HG02938 (cell line): ENCODE results near the gene C11orf42.
"Not testable (repeated sequence)": the region's sequence is repeated elsewhere in the genome, so short reads cannot be mapped to it uniquely, and the experiment has no call there.

Experiments
- ATAC-seq: cut with Tn5 transposase; IDR thresholded peaks from one replicate; pipeline ENCODE4 v1.9.1; 2021; ENCODE audit warnings: mild to moderate bottlenecking, moderate library complexity; ENCODE audit not compliant: unreplicated experiment

C11orf42 gene

DNA sequence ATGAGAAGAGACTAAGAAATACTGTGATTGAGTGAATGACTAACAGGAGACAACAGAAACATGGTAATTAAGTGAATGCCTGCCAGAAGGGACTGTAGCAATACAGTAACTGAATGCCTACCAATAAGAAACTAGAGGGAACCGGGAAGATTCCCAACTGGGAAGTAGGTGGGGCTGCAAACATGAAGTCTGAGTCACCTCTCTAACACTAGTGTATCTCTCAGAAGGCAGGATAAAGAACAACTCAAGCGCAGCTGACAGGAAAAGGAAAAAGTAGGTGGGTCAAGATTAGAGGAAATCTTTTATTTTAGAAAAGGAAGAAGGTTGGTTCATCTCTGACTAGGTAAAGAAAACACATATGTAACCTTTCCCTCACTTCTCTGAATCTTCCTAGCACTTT is 14.0 kb downstream of the C11orf42 start:
- ATAC-seq: no peak

- ATAC-seq: no peak
Observed at GRCh38 chr11:6223854-6224253, 18.5 kb downstream of the C11orf42 start.

DNA sequence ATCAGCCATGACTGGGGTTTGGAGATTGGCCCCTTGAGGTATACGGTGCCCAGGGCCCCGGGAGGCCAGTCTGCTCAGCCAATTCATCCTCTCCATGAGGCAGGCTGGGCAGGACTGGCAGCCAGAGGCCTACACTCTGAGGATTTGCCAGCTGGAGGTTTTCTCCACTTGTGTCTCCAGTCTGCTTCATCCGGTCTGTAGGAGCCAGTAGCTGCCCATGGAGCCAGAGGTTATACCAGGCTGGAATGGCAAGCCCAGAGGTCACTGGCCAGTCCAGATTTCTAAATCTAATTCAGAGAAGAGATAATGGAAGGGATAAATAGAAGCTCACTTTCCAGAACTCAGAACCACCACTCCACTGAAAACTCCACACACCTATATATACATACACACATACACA is 19.1 kb downstream of the C11orf42 start:
- ATAC-seq: no peak

DNA sequence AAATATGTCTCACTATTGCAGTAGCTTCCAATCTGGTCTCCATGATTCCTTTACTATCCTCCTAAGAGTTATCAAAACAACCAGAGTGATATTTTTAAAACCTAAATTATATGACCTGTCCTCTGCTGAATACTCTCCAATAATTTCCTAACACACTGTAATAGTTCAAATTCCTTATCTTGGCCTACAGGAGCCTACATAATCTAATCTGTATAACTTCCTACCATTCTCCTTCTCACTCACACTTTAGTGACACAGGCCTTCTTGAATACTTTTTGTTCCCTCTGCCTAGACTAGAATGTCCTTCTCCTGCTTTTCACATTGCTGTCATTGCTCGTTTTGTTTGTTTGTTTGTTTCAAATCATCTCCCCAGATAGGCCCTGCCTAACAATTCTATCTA is 19.7 kb downstream of the C11orf42 start:
- no peak for ATAC-seq

- no peak for ATAC-seq
Observed at GRCh38 chr11:6225896-6226295, 20.5 kb downstream of the C11orf42 start.

GRCh38 chr11:6228520-6228919 is 23.2 kb downstream of the C11orf42 start:
- ATAC-seq: no peak

DNA sequence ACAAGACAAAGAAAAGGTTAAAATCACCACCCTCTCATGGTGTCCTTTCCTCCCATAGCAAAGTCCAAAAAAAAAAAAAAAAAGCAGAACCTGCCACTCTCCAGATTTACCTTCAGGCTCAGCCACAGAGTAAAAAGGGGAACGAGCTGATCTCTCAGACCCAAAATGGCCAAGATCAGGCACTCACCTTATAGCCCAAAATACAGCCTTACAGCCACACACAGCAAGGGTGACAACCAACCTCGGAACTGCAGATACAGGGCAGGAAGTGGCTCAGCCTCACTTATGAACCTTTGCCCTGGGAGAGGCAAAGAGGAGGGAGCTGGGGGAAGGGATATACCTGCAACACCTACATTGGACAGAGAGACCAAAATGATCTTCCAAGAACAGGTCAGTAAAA is 24.6 kb downstream of the C11orf42 start:
- ATAC-seq: no peak

DNA sequence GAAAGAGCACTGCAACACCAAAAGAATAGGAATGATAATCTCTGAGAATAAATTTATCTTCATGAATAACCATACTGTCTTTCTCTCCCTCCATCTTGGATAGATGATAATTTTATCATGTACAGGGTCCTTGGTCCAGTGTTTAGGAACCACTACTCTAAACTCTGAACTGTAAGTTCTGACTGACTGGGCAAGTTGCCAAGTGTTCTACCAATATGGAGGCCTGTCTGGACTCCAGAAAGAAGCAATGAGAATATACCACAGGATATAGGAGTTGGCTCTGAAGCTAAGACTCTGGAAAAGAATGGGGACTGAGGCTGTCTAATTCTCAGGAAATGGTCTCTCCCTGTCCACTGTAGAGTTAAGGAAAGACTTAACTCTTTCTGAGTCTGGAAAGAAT is 27.5 kb downstream of the C11orf42 start:
- ATAC-seq: no peak

DNA sequence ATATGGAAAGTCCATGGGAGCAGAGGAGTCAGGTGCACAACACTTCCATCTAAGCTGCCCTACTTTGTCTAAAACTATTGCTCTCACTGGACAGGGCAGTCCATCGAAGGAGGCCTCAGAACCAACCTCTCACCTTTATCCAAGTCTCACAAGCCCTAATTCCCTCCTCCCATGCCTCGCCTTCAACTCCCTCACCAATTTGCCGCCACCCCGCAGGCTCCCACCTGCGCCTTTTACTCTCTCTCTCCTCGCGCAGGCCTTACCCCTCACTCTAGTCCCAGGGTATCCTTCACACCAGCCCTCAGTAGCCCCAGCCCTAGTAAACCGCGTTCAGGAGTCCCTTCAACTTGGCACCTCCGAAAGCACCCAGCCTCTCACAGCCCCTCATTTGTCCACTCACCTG is 28.6 kb downstream of the C11orf42 start:
- ATAC-seq: peak; percentile 0

DNA sequence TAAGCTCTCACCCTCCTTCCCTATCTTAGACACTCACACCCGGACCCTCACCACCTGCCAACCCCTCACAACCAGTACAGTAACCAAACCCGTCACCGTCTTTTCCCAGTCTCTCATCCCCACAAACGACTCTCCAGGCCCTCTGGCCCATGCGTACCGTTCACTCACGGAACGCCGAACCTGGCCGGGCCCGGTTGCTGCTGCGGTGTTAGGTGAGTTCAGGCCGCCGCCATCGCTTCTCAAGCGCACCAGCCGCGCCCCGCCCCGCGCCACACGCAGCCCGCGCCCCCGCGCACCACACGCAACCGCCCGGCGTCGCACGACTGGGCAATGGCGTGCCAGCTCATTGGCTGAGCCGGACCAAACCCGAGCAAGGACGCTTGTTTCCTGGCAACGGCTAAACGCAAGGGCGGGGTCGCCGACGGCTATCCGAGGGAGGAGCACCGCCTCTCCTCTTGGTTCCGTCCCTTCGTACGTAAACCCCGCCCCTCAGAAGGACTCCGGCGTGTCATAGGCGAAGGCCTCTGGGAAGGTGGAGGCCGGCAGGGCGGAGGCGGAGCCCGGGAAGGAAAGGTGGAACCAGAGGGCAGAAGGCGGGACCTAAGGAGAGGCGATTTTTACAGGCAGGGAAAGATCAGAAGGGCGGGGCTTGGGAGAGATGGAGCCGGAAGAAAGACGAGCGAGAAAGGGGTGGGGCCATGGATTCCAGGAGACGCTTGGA is 29.2 kb downstream of the C11orf42 start, which contains the start of gene FHIP1B:
Gene FHIP1B, minus strand, starts transcription at position 250 of the 721 bp plus-strand sequence. CDS start 10,120 bp downstream, outside the sequence.
- peak; percentile 93 for ATAC-seq

GRCh38 chr11:6237266-6237665 is 31.9 kb downstream of the C11orf42 start:
- ATAC-seq: no peak

- no peak for ATAC-seq
Observed at GRCh38 chr11:6237761-6238302, 32.5 kb downstream of the C11orf42 start.

GRCh38 chr11:6238902-6239301 is 33.5 kb downstream of the C11orf42 start, which contains the start of gene CNGA4:
CNGA4 (plus strand) TSS chr11:6239089; CDS start chr11:6239207, 118 bp downstream.
- no peak for ATAC-seq

DNA sequence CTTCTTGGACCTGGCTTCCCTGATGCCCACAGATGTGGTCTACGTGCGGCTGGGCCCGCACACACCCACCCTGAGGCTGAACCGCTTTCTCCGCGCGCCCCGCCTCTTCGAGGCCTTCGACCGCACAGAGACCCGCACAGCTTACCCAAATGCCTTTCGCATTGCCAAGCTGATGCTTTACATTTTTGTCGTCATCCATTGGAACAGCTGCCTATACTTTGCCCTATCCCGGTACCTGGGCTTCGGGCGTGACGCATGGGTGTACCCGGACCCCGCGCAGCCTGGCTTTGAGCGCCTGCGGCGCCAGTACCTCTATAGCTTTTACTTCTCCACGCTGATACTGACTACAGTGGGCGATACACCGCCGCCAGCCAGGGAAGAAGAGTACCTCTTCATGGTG is 34.8 kb downstream of the C11orf42 start:
- ATAC-seq: no peak

GRCh38 chr11:6240781-6241180 is 35.4 kb downstream of the C11orf42 start:
- no peak for ATAC-seq

GRCh38 chr11:6241316-6241715 is 36.0 kb downstream of the C11orf42 start:
- ATAC-seq: no peak

DNA sequence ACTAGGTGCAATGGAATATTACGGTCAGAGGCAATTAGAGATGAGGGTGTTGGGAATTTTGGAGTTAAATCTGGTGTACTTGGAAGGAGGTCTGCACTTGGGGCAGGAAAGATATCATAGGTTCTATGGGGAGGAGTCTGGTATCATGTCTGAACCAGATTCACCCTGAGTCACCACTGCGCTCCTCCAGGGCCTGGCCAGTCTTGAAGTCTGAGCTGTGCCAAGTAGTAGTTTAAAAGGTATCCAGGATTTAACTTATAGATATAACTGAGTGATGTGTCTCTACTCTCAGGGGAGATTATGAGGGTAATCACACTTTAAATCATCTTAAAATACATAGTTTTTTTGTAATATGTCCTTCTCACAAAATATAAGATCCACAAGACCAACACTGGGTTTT is 40.2 kb downstream of the C11orf42 start:
- no peak for ATAC-seq

DNA sequence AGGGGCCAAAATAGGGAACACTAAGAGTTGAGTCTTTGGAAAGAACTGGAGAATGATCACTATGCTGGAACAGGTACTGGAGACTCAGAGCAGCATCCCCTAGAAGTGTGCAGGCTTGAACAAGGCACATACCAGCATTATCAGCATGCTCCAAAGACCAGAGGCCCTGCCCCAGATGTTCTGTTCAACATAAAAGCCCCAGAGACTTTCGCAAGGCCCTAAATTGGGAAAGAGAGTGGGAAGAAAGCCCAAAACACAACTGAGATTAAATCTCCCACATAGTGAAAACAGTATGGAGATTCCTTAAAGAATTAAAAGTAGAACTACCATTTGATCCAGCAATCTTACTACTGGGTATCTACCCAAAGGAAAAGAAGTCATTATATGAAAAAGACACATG is 42.9 kb downstream of the C11orf42 start:
- no peak for ATAC-seq

DNA sequence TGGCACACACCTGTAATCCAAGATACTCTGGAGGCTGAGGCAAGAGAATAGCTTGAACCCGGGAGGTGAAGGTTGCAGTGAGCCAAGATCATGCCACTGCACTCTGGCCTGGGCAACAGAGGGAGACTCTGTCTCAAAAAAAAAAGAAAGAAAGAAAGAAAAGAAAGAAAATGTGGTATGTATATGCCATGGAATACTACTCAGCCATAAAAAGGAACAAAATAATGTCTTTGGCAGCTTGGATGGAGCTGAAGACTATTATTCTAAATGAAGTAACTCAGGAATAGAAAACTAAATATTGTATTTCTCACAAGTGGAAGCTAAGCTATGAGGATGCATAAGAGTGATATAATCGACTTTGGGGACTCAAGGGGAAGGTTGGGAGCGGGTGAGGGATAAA is 43.5 kb downstream of the C11orf42 start:
- ATAC-seq: not testable (repeated sequence)

DNA sequence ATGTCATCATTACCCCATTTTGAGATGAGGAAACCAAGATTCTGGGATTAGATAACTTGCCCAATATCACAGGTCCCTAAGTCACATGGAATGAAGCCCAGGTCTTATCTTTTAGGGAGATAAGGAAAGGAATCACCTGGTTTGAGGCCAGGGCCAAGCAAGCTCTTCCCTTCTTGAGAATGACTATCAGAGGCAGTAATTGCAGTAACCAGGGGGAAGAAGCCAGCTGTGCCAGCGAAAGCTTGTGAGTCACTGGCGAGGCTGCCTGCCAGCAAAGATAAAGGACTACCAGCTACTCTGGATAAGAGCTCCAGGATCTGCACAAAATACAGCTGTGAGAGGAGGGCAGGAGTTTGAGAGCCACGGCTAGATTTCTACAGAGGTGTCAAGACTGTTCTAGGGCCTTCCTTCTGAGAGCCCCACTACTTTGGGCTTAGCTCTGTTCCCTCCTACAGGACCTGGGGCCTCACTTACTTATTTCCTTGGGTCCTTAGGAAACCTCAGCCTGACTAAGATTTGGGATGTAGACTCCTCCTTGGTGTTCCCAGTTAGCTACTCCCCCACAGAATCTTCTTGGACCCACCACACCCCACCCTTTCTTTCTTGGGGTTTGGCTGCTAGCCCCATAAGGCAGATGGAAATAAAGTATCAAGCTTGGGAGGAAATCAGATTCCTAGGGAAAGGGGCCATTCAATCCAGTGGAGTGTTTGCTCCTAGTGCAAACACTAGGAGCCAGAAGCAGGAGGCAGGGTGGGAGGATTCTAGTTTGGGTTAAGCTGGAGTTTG is 44.6 kb downstream of the C11orf42 start:
- ATAC-seq: no peak

DNA sequence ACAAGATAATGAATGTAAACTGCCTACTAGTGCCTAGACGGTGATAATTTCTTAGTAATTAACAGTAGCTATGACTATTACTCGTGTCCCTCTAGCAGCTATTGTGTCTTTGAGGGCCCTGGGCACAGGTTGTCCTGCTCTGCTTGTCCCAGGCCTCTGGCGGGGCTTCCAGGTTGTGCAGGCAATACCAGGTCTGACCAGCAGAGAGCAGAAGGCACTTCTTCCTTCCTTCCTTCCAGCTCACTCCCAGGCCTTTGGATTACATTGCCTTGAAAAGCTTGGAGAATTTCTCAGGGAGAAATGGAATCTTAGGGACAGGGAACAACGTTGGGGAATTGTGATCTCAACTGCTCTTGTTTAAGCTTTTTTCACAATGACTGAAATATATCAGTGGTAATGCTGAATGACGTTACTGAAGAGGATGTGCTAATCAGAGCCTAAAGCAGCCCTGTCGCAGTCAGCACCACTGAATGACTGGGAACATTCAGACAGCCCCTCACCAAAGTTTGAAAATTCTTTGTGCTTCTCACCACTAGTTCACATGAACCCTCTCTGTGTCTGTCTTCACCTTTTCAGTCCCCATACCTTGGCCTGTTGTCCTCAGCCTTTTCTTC is 45.9 kb downstream of the C11orf42 start:
- peak; percentile 79 for ATAC-seq
